HG03558 (cell line): Measurements from ENCODE around the gene MPV17L2.
A peak's percentile ranks its signal among the peaks of the same experiment; 100 is the strongest.

ENCODE experiments used
- ATAC-seq: cut with Tn5 transposase; IDR thresholded peaks from one replicate; pipeline ENCODE4 v1.9.1; 2021; ENCODE audit warnings: moderate number of reproducible peaks; ENCODE audit not compliant: unreplicated experiment; ENCODE audit errors: extremely low read depth

MPV17L2 gene

DNA sequence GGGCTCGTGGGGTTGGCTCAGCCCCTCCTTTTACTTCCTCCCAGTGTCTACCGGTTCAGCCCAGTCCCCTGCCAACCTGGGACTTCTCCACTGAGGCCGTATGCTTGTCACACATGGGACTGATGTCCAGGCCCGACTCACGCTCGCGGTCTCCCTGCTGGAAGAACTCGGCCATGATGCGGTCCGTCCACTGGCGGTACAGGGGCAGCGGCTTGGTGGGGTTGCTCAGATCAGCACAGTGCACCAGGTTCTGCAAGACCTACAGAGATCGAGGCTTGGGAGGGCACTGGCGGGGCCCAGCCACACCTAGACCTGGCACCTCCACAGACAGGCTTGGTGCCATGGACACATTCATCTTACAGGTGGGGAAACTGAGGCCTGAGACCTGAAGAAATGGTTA lies 18.7 kb downstream of the MPV17L2 start:
- ATAC-seq: no peak

DNA sequence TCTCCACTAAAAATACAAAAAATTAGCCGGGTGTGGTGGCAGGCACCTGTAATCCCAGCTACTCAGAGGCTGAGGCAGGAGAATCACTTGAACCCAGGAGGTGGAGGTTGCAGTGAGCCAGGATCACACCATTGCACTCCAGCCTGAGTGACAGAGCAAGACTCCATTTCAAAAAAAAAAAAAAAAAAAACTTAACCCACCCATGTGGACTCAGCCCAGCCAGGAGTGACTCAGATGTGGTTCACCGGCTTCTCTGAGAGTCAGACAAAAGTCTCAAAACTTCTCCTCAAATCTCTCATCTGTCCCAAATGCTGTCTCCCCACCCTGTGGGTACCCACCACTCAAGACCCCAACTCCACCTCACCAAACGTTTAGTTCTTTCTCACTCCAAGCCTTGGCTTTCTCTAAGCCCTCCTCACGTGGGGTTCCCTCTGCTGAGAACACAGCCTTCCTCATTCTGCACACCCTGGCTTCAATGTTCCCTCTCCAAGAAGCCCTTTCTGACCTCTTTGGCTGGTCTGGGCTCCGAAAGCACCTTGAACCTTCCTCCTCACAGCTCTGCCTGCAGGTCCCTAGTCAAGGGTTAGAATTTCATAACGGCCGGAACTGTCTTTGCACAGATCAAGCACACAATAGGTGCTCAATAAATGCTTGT lies 21.9 kb downstream of the MPV17L2 start:
- ATAC-seq: no peak

DNA sequence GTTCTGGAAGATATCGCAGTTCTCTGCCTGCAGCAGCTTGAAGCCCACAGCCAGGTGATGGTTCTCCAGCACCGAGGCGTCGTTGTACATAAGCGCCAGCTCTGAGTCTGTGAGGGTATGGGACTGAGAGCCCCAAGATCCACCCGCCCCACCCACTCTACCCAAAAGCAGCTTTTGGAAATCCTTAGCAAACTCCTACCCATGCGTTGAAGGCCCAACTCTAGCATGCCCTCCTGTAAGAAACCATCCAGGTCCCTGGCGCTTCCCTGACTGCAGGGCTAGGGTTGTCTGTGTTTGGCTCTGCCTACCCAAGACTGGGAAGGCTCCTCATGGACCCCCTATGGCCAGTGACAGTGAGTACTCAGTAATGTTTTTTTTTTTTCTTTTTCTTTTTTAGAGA lies 23.8 kb downstream of the MPV17L2 start:
- ATAC-seq: no peak

- ATAC-seq: no peak
These were observed 25.1 kb downstream of the MPV17L2 start for GRCh38 chr19:18218159-18218558.

GRCh38 chr19:18218600-18218999 lies 25.6 kb downstream of the MPV17L2 start:
- no peak for ATAC-seq

DNA sequence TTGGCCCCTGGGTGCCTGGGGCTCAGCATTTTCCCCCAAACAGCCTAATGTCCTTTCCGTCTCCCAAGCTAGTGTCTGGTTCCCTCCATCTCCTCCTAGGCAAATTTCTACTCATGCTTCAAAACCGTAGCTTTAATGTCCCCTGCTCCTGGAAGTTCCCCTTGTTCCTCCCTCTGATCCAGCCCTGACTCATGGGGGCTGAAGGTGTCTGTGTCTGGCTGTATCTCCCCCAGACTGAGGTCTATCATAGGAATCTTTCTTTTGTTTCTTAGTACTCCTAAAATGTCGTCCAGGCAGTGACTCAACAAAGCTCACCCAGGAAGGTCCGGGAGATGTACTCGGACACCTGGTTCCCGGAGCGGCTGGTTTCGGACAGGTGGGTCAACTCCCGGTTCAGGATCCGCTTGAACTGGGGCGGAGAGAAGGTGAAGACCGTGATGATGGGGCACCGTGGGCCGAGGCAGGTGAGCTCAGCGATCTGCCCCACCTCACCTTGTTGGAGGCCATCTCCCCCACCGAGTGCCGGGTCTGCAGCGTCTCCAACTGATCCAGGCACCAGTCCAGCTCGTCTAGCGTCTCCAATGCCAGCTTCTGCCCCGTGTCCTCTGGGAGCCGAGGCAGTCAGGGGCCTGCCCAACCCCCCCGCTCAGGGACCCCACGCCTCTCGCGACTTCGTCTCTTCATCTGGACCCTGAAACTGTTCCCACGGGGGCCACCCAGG lies 27.1 kb downstream of the MPV17L2 start:
- no peak for ATAC-seq

GRCh38 chr19:18220632-18221275 lies 27.7 kb downstream of the MPV17L2 start:
- ATAC-seq: no peak

- no peak for ATAC-seq
These were observed 29.1 kb downstream of the MPV17L2 start for GRCh38 chr19:18221815-18222725.

DNA sequence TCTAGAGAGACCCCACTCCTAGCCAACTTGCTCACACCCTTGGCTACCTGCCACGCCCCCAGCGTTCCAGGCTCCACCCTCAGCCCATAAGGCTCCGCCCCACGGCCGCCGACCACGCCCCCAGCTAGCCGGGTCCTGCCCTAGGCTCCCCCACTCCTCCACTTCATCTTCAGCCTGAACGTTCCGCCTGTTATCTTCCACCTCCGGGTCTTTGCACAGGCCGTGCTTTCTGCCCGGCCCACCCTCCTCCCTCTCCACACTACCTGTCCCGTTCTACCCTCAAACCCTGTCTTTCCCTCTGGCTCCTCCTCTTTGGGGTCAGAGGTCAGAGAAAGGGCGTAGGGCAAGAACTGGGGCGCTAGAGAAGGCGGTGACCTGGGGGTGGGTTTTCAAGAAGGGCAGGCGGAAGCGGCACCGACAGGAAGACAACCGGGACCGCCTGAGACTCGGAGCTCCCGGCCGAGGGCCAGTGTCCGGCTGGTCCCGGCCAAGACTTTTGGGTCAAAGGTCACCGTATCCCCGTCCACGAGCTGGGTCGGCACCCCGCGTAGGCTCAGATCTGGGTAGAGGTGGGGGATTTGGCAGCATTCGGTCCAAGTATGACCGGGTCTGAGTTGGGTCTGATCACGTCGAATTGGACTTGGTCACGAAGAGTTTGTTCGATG lies 31.0 kb downstream of the MPV17L2 start:
- ATAC-seq: no peak

- peak; percentile 80 for ATAC-seq
These were observed 31.7 kb downstream of the MPV17L2 start for GRCh38 chr19:18224525-18225354.

DNA sequence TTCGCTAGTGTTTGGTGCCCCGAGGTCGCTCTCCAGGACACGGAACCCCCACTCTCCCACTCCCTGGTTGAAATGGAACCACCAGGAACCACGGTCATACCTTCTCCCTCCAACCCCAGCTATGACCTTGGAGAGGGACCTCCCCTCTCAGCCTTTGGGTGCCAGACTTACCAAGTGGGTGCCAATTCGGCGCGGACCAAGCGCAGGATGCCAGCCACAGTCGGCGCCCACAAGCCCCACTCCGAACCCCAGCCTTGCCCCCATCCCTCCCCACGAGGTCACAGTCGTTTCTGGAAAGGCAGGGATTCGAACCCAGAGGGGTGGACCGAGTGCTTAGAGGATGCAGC lies 32.3 kb downstream of the MPV17L2 start:
- no peak for ATAC-seq

- no peak for ATAC-seq
These were observed 32.9 kb downstream of the MPV17L2 start, which contains the start of gene PDE4C for GRCh38 chr19:18225702-18226468. TSS of gene PDE4C (minus strand) at chr19:18226438. CDS start at chr19:18226415, 23 bp downstream.

DNA sequence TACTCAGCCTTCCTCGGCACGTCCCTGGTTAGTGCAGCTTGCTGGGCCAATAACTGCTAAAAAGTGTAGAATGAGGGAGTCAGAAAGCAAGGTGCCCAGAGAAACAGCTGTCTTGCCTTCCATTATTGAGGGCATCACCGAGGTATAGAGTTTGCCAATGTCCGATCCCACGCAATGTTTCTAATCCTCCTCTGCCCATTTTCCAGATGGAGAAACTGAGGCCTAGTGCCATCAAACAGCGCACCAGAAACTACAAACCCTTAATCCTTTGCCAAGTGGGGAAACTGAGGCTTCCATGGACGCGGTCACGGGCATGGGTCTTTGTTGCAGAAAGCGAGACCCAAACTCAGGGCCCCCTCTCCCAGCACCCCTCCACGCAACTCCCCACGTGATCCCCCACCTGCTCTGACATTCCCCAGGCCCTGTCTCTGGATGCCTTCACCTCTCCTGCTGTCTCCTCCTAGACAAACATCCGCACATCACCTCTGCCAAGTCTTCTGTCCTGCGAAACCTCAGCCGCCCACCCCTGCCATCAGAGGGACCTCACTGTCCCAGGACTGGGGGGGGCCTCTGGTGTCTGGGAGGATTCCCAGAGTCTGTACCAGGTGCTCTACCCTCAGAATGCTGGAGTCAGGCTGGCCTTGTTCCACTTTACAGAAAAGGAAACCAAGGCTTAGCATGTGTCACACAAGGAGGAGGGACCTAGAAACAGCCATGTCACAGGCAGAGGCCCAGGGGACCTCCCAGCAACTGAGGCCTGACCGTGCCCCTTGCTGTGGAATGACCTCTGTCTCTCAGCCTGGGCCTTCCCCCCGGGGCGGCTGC lies 34.1 kb downstream of the MPV17L2 start:
- ATAC-seq: no peak

- ATAC-seq: no peak
These were observed 34.8 kb downstream of the MPV17L2 start for GRCh38 chr19:18227781-18228271.

DNA sequence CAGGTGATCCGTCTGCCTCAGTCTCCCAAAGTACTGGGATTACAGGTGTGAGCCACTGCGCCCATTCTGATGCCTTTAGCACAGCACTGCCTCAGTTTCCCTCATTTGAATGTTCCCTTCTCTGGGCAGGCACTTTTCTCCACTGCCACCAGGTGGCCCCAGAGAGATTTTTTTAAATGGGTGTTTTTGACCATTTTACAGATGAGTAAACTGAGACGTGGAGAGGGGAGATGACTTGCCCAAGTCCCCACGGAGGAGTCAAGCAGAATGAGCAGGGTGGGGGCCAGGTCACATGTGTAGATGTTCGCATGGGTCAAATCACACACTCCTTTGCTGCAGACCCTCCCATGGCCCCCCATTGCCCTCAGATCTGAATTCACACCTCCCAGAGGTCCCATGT lies 36.5 kb downstream of the MPV17L2 start:
- ATAC-seq: no peak

DNA sequence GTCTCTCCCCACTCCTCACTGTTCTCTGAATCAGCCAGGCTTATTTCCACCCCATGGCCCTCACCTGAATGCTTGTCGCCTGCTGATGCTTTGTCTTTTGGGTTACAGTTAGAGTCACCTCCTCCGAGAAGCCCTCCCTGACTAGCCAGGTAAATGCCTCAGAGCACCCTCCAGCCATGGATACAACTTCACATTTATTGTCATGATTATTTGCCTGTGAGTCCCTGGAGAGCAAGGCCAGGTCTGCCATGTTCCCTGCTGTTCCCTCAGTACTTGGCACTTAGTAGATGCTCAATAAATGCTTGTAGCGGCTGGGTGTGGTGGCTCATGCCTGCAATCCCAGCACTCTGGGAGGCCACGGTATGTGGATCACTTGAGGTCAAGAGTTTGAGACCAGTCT lies 36.9 kb downstream of the MPV17L2 start:
- no peak for ATAC-seq

- ATAC-seq: no peak
These were observed 38.1 kb downstream of the MPV17L2 start for GRCh38 chr19:18230941-18231734.
